HG02885 (cell line): ENCODE results near the gene LATS2.

ENCODE experiments used
- ATAC-seq: cut with Tn5 transposase; IDR thresholded peaks from one replicate; pipeline ENCODE4 v1.9.1; 2021; ENCODE audit warnings: mild to moderate bottlenecking; ENCODE audit not compliant: unreplicated experiment, poor library complexity

LATS2 gene

DNA sequence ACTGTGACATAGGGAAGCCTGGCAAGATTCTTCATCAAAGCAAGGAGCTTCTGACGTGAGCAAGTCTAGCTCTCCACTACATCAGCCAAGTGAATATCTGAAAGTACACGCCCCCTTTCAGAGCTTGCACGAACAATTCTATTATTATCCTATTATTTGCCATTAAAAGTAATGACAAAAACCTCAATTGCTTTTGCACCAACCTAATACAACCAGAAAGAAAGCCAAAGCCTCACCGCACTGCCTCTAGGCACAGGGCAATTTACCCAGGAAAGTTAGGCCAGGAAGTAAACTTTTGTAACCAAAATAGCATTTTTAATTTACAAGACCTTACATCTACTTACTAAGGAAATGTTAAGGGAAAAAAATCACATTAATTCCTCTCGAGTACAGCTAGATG, 41.2 kb downstream of the LATS2 start:
- ATAC-seq: no peak

DNA sequence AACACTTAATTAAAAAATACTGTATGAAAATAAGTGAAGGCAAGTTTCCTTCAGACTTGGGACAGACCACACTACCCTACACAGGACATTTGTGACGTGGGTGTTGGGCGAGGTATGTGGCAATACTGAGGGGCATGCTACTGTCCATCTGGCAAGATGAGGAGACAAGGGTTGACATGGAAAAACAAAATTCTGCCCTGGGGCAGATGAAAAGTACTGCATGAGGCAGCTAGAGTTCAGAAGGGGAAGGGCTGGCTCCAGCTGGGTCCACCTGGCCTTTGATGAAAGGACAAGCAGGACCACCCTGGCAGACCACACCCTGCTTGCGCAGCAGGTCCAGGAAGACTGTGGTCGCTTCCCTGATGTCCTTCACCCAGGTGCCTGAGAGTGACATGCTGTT, 43.2 kb downstream of the LATS2 start:
- no peak for ATAC-seq

DNA sequence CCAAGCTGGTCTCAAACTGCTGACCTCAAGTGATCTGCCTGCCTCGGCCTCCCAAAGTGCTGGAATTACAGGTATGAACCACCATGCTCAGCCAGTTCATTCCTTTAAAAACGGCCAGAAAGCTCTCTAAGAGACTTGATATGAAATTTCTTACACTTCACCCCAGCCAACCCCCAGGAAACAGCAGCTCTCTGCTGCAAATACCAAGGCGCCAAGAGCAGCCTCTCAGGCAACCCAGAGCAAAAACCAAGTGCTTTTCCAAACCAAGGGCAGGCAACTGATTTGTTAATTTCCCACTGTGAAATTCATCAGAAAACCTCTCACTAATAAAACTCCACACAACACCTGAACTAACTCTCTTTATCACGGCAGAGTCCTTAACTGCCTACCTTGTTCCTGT, 44.9 kb downstream of the LATS2 start:
- ATAC-seq: no peak

DNA sequence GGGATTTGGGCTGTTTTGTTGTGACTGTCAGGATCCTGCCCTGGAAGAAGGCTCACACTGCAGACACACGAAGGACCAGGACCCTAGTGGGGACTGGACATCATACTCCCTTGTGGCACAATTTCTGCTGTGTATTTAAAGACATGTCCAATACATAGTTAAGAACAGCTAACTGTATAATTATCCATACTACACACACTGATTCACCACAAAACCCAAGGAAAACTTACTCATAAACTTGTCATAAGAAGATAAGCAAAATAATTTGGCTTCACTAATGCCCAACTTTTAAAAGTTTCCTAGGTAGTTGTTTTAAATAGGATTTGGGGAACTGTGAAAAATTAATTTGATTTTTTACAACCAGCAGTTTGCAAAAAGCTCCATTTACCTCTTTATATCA, 46.1 kb downstream of the LATS2 start:
- ATAC-seq: no peak

DNA sequence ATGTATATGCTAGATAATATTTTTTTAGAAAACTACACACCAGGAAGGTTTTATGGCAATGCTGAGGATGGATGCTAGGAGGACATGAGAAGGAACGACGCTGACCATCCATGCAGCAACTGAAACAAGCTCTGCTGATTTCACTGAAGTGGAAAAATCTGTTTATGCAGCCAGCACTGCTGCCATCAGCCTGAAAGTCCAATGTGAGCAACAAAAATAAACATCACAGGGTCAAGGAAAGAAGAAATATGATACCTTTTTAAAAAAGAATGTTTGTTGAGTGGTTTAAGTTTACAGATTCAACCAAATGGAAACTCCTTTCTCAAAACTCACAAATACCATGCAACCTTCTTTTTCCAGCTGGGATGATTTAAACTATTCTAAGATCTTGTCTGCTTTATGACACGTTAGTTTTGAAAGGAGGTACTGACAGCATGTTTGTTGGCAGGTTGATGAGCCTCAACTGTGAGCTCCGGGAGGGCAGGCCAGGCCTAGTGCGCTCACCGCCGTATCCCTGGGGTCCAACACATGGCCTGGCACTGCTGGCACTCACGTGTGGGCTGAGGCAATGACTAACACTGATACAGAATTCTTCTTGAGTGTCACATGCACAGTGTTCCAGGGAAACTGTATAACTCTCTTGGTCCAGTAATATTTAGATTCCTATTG, 46.8 kb downstream of the LATS2 start:
- ATAC-seq: no peak

DNA sequence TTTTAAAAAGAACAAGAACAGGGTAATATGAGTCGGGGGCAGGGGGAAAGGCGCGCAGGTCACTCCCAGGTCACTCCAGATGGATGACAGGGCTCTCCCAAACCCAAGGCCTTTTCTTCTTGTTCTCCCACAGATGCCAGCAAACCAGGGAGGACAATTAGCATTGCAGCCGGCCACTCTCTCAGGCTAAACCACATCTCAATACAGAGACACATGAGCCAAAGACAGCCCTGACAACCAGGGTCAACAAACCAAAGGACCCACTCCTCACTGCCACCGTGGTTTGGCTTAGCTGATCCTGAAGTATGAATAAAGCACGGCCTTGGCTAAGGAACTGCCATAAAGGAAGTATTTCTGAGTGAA, 47.3 kb downstream of the LATS2 start:
- no peak for ATAC-seq

DNA sequence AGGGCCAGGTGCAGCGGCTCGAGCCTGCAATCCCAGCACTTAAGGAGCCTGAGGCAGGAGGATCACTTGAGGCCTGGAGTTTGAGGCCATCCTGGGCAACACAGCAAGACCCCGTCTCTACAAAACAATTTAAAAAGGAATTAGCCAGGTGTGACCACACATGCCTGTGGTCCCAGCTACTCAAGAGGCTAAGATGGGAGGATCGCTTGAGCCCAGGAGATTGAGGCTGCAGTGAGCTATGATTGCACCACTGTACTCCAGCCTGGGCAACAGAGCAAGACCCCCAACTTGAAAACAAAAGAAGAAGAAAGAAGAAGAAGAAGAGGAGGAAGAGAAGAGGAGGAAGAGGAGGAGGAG, 47.7 kb downstream of the LATS2 start:
- no peak for ATAC-seq

DNA sequence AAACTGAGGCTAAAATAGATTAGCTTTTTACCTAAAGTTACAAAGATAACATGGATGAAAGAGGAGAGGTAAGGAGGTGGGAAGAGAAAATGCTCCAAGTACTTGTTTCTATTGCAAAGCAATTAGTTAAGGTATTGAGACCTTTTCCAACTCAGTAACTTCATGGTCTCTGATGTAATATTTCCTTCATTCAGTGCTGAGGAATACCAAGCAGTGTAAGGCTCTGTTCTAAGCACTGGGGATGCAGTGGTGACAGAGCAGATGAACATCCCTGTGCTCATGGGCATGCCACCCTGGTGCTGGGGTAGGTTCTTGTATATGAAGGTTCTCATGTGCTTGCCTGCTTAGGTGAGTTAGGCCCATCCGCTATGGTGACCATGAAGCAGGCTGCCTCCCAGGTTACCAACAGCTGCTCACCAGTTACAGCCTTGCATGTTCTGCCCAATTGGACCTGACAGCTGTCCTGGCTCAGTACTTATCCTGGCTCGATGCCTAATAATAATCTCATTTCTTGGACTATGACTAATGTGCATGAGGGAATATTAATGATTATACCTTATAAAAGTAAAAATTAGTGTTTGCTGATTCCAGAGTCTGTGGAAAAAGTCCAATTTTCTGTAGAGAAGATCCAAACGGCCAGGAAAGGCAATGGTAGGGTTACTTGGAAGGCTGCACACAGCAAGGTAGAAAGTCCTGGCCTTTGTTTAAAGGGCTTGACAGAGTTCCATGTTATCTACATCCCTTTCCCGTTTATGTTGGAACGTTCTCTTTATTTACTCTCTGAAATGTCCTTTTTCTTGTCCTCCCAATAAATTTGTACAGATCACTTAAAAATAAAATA, 48.3 kb downstream of the LATS2 start:
- no peak for ATAC-seq

DNA sequence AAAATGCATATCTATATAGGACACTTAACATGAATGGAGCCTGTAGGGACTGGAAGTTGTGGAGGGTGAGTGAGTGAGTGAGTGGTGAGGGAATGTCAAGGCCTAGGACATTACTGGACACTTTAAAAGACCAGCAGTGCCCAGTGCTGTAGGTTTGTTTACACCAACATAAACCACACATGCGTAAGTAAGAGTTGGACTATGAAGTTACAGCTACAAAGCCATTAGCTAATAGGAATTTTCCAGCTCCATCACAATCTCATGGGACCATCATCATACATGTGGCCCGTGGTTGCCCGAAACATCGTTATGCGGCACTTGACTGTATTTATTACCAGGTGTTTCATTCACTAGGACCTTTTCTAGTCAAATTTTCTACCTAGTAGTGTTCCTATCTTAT, 49.2 kb downstream of the LATS2 start:
- no peak for ATAC-seq

DNA sequence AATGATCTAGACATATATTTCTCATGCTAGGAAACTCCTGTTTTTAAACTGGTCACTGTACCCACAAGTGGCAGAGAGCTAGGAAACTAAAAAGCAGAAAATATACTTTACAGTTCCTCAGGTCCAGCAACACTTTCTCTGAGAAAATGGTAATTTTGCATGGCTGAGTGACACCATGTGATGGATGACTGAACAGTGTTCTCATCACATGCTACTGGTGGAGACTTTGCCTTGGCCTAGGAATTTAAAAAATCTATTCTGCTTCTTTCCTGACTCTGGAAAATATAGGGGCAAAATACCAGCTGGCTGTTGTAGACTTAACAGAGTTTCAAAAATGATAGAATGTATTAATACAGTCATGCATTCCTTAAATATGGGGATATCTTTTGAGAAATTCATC, 50.0 kb downstream of the LATS2 start:
- ATAC-seq: no peak

DNA sequence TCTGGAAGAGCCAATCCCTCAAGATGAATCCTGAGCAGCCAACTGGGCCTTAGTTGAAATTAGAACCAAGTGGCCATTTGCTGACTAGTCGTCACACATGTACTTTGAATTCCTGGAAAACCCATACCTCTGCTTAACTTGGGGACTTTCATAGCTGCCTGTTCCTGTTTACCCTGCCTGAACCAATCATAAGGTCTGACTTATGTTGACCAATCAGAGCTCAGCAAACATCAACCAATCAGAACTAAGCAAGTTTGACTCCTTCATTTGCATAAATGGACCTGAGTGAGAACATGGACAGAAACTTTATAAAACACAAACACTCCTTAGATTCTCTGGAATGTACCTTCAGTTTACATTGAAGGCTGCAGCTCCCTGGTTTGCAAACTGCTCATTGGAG, 50.8 kb downstream of the LATS2 start:
- no peak for ATAC-seq

DNA sequence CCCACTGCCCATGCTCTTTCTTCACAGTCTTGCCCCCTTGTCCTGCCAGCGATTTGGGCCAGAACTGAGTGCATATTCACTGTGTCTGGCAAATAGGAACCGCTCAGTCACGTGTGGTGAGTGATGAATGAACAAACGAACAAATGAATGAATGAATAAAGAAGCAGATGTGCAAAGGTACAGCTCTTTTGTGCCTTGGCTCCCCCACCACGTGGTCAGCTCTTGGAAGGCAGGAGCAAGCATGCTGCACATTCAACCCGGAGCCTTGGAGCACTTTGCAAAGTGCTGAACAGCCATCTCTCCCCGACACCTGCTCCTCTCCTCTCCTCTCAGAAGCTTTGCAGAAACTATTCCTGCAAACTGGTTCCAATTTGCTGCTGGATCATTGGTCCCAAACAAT, 52.4 kb downstream of the LATS2 start:
- no peak for ATAC-seq

DNA sequence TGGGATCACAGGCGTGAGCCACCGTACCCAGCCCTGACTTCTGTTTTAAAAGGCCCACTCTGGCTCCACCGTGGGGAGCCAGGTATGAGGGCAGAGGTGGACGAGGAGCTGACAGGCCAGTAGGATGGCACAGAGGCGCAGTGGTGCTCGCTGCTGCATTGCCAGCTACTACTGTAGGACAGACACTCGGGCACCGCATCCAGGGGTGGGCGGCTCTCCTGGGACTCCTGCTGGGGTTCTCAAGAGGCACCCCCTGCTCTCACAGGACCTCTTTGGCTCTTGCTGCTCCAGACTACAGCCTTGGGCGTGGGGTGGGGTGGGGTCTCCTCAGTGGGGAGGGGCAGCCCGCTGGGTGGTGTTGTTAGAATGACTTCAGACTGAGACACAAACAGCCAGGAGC, 53.4 kb downstream of the LATS2 start:
- ATAC-seq: no peak

DNA sequence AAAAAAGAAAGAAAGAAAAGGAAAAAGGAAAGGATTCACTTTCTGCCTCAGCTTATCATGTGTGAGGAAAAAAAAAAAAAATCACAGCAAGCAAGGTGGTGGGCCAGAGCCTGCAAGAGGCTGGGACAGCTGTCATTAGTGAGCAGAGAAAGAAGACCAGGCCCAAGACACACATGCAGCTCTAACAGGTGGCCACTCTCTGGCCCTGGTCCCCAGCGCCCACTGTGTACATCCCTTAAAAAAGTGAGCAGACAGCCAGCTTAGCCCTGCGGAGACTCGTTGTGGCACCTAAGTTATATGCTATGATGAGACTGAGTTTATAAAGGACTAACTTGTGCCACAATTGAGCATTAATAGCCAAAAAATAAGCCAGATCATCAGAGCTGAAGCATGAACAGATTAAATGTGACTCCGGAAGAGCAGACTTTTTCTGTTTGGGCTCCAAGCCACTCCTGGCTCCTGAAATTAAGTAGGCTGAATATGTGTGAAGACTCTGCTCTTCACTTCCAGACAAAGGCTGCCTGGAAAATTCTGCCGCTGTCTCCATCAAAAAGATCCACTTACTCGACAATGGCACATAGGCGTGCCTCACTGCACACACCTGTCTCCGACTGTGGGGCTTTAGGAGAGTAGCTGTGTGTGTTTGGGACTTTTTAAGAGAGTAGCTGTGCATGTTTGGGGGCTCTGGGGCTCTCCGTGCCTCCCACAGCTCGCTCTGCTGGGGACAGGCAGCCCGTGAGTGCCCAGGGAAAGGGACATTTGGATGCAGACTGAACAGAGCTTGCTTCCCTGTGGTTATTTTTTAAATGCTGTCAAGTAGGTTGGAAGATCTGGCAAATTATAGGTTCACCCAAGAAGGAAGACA, 55.0 kb downstream of the LATS2 start:
- ATAC-seq: no peak

DNA sequence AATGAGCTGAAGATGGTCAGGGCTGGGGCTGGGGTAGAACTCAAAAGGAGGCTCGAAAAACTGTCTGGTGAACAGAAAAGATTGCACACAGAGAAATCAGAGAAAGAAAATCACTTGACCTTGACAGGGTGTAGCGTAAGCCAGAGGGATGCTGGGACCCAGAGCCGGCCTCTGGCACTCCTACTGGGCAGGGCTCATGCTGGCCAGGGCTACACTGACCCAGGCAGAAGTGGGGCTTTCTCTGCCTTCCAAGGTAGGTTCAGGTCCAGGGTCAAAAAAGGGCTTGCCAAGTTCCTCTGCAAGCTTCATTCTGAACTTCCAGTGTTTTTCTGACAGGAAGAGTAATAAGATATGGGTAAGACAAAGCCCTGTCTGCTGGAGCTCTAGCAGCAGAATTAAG, 56.2 kb downstream of the LATS2 start:
- ATAC-seq: no peak

DNA sequence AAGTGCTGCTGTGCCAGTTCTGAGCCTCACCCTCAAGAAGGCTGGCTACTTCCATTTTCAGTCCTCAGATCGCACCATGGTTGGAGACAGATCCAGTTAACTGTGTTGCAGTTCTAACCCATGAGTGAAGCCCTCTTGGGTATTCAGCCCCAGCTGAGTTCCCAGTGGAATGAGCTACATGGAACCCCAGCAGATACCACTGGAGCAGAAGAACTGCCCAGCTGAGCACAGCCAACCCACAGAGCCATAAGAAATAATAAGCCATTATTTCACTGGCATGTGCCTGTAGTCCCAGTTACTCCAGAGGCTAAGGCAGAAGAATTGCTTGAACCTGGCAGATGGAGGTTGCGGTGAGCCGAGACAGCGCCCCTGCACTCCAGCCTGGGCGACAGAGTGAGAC, 59.9 kb downstream of the LATS2 start:
- ATAC-seq: no peak

DNA sequence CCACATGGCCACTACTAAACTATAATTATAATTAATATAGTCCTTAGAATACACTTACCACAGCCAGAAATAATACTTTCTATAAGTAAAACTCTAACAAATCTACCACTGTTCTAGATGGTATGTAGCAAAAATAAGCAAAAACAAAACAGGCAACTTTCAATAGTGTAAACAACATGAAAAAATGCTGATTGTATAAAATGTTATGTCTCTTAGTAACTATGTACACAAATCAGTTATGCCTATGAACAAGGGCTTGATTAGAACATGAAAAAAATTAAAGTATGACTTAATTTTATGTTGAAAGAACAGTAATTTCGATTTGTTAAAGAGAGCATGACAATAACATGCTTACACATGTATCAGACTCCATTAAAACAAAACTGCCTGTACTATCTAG, 60.7 kb downstream of the LATS2 start:
- ATAC-seq: no peak

DNA sequence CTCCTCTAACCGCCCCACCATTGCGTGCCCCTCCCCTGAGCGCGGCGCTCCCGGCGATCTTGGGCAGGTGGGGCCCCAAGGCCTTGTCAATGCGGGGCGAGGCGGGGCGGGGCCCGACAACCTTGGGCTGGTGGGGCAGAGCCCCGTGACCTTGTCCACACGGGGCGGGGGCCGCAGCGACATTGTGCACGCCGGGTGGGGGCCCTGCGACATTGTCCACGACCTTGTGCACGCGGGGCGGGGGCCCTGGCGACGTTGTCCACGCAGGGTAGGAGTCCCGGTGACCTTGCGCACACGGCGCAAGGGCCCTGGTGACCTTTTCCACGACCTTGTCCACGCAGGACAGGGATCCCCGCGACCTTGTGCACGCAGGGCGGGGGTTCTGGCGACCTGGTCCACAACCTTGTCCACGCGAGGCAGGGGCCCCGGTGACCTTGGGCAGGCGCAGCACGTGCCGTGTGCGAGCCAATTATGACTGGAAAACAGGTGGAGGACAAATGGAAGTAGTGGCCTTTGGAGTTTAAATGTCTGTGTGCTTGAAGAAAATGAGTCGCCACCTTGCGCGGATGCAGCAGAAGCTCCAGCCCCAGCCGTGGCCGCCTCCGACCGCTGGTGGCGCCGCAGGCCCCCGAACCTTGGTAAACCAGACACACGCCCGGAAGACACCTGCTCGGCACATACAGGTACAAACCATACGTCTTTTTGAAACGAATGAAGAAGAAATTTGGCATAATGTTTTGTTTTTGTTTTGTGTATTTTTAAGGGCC, 62.6 kb downstream of the LATS2 start:
- no peak for ATAC-seq

DNA sequence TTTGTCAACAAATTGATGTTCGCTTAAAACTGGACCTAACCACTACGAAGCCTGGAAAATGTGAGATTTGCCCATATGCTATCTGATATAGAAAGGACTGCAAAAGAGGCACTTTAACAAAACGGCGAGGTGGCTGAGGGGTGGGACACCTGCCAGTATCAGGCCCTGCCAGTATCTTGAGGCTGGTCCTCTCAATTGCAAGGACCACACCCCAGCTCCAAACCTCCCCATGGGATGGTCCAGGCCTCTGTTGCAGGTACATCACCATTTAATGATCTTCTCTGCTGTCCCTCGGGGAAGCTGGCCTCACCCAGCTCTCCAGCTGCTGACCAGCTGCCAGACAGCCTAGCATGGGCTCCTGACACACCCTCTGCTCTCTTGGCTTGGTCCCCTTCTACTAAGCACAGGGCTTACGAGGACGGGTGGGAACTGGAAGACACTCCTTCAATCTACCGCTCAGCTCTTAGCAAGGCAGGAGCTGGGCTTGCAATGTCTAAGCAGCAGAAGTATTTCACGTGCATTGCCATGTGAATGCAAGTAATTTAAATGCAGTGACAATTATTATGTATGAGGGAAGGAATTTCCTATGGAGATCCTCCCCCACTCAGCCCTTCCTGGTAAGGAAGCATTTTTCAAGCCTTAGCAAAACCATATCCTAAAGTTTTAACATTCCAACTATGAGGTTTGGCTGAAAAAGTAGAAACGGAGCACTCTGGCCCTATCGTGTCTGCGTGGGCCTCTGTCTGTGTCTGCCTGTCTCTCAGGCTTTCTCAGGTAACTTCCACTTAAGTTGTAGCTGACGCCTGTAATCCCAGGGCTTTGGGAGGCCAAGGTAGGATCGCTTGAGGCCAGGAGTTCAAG, 63.9 kb downstream of the LATS2 start:
- ATAC-seq: no peak
